A549 (cell line): ENCODE measurements around the gene LRIT2. TPM values are rescaled to one million over a fixed set of nuclear protein-coding genes. Genes with fewer than 3 reads are reported as not detected.

Experiments
- ATAC-seq, 2 experiments: fragments of 200-7000 bp in 1 of 2; fragments of >200 bp in 1 of 2; cut with Nextera tagmentation in 1 of 2; cut with Tn5 transposase in 1 of 2; 3 replicates each; pipeline versions ENCODE4 v1.8.0 to v1.9.1; 2018 to 2020; ENCODE audit warnings: mild to moderate bottlenecking in 1 of 2, moderate library complexity in 1 of 2
- CTCF ChIA-PET: fragments of 300-600 bp; sonication (Branson Sonifier 250); formaldehyde crosslinking; extraction: SDS; loops from one replicate; lab custom pipeline; 2021; ENCODE audit warnings: antibody characterized with exemption, inconsistent platforms; lab: Yijun Ruan, JAX
- POLR2A ChIA-PET: fragments of 350-600 bp; formaldehyde crosslinking; extraction: SDS; loops from one replicate; lab custom pipeline; 2021; ENCODE audit warnings: antibody characterized with exemption, inconsistent platforms; lab: Yijun Ruan, JAX
- DNase-seq, 2 experiments: peaks; one replicate each; pipeline versions ENCODE4 v3.0.0 to v3.0.0-alpha.2; 2011 to 2016; ENCODE audit warnings: low read depth in 1 of 2, low spot score in 1 of 2
- FAIRE-seq: peaks from 2 replicates; lab custom pipeline; 2011; peaks lifted over from hg19 to GRCh38; lab: Jason Lieb, UNC
- H3K27ac ChIP-seq, 2 experiments: fragments of >200 bp; sonication (Bioruptor Twin); formaldehyde crosslinking; 3 replicates each; pipeline ENCODE4 v1.5.1; 2016 to 2017
- H3K4me1 ChIP-seq: fragments of >200 bp; sonication (Bioruptor Twin); formaldehyde crosslinking; 3 replicates; pipeline ENCODE4 v1.6.1; 2016
- H3K4me2 ChIP-seq: fragments of >200 bp; sonication (Bioruptor Twin); formaldehyde crosslinking; 3 replicates; pipeline ENCODE4 v1.6.1; 2016
- H3K4me3 ChIP-seq: fragments of >200 bp; sonication (Bioruptor Twin); formaldehyde crosslinking; 3 replicates; pipeline ENCODE4 v1.5.1; 2016
- H3K9me3 ChIP-seq: fragments of >200 bp; sonication (Bioruptor Twin); formaldehyde crosslinking; 3 replicates; pipeline ENCODE4 v1.6.1; 2016
- CBX2 ChIP-seq: fragments of 200-600 bp; sonication (generic); IDR thresholded peaks from 2 replicates; pipeline ENCODE4 v1.6.1; 2016; ENCODE audit warnings: low read depth, mild to moderate bottlenecking, borderline replicate concordance
- CBX8 ChIP-seq: fragments of 200-600 bp; sonication (generic); IDR thresholded peaks from 2 replicates; pipeline ENCODE4 v1.6.1; 2016
- FOSL2 ChIP-seq, 2 experiments: fragments of 450-650 bp in 1 of 2; fragments of >200 bp in 1 of 2; sonication (Bioruptor Twin) in 1 of 2; formaldehyde crosslinking; IDR thresholded peaks; 2 replicates each; pipeline versions ENCODE4 v1.5.0 to v1.6.1; 2016 to 2020; ENCODE audit warnings: mild to moderate bottlenecking in 1 of 2, moderate library complexity in 1 of 2
- FOXS1 ChIP-seq: fragments of 250-450 bp; sonication (Bioruptor Pico); IDR thresholded peaks from 2 replicates; pipeline ENCODE4 v1.5.0; 2020; ENCODE audit warnings: mild to moderate bottlenecking, moderate library complexity
- GATA3 ChIP-seq: IDR thresholded peaks from 2 replicates; pipeline ENCODE4 v1.6.1; 2012; ENCODE audit warnings: borderline replicate concordance
- HDAC2 ChIP-seq: fragments of 200-600 bp; sonication (generic); IDR thresholded peaks from 2 replicates; pipeline ENCODE4 v1.6.1; 2016
- HOXB13 ChIP-seq: fragments of 250-450 bp; sonication (Bioruptor Pico); IDR thresholded peaks from 2 replicates; pipeline ENCODE4 v1.5.0; 2020; ENCODE audit warnings: low read depth, mild to moderate bottlenecking, moderate library complexity
- POLR2A ChIP-seq: IDR thresholded peaks from 2 replicates; pipeline ENCODE4 v1.6.1; 2012; ENCODE audit warnings: mild to moderate bottlenecking, low read length
- RAD21 ChIP-seq, 2 experiments: fragments of >200 bp in 1 of 2; sonication (Bioruptor Twin) in 1 of 2; formaldehyde crosslinking in 1 of 2; IDR thresholded peaks in 1 of 2; conservative IDR thresholded peaks in 1 of 2; 2 replicates in 1 of 2; 3 replicates in 1 of 2; pipeline ENCODE4 v1.6.1; 2012 to 2018; ENCODE audit warnings: inconsistent platforms in 1 of 2
- RARB ChIP-seq: fragments of 250-450 bp; sonication (Bioruptor Pico); IDR thresholded peaks from 2 replicates; pipeline ENCODE4 v1.8.0; 2021; ENCODE audit warnings: mild to moderate bottlenecking, moderate library complexity
- RFX5 ChIP-seq: fragments of 450-650 bp; IDR thresholded peaks from 2 replicates; pipeline ENCODE4 v1.7.1; 2014; ENCODE audit warnings: antibody characterized with exemption, mild to moderate bottlenecking, moderate library complexity
- RNF2 ChIP-seq: fragments of 200-600 bp; sonication (generic); IDR thresholded peaks from 2 replicates; pipeline ENCODE4 v1.6.1; 2016; ENCODE audit warnings: low read depth, mild to moderate bottlenecking, antibody characterized with exemption, moderate library complexity, borderline replicate concordance
- SMC3 ChIP-seq: fragments of >200 bp; sonication (Bioruptor Twin); formaldehyde crosslinking; IDR thresholded peaks from 3 replicates; pipeline ENCODE4 v1.6.1; 2018; ENCODE audit warnings: inconsistent platforms
- WGBS: methylation state at CpG from one replicate; pipeline ENCODE4 v1.1.6; 2017; ENCODE audit errors: missing lambda C conversion rate; 5-methylcytosine and 5-hydroxymethylcytosine counted together
- polyA plus RNA-seq, 4 experiments: library from polyadenylated mRNA; depleted of rRNA in 3 of 4; stranded (reverse); fragments of >200 nt; fragmentation: RNase III in 1 of 4; extraction: RNeasy Plus Mini Kit Qiagen cat#74134 plus additional on column Dnase treatment in 1 of 4; gene quantifications; 2 replicates in 3 of 4; 3 replicates in 1 of 4; pipeline ENCODE4 v1.2.3, GENCODE V29; 2011 to 2017
- TF ChIP-seq, protein P1 (sequence below): fragments of 200-600 bp; sonication (generic); IDR thresholded peaks from 2 replicates; pipeline ENCODE4 v1.6.1; 2016; ENCODE audit warnings: antibody characterized with exemption, mild to moderate bottlenecking, moderate library complexity
- TF ChIP-seq, protein P2 (sequence below): fragments of 150-350 bp; IDR thresholded peaks from 2 replicates; pipeline ENCODE4 v1.6.1; 2014; ENCODE audit warnings: low read depth, mild to moderate bottlenecking, low read length
- TF ChIP-seq, protein P3 (sequence below): IDR thresholded peaks from 2 replicates; pipeline ENCODE4 v1.6.1; 2012

LRIT2 gene
- polyA plus RNA-seq, 2 of the 4 experiments (the other 2 are of a cell fraction): not detected

GRCh38 chr10:84224411-84225028 is 824 bp downstream of the LRIT2 start:
- Histone ChIP-seq H3K4me3 (no peak overlapping the region), H3K27ac (no peak overlapping the region), H3K4me1 (no peaks in the 10 kb centered on the region)
- DNase-seq (no peak), FAIRE-seq (no peak)
- POLR2A ChIA-PET: no interaction called here
- CTCF ChIA-PET: interaction anchor here (1.3 kb wide), 1 partner anchor 12 kb away, joined by 4 read pairs; no protein-coding TSS in a partner anchor
- TF ChIP-seq, protein P1, sequence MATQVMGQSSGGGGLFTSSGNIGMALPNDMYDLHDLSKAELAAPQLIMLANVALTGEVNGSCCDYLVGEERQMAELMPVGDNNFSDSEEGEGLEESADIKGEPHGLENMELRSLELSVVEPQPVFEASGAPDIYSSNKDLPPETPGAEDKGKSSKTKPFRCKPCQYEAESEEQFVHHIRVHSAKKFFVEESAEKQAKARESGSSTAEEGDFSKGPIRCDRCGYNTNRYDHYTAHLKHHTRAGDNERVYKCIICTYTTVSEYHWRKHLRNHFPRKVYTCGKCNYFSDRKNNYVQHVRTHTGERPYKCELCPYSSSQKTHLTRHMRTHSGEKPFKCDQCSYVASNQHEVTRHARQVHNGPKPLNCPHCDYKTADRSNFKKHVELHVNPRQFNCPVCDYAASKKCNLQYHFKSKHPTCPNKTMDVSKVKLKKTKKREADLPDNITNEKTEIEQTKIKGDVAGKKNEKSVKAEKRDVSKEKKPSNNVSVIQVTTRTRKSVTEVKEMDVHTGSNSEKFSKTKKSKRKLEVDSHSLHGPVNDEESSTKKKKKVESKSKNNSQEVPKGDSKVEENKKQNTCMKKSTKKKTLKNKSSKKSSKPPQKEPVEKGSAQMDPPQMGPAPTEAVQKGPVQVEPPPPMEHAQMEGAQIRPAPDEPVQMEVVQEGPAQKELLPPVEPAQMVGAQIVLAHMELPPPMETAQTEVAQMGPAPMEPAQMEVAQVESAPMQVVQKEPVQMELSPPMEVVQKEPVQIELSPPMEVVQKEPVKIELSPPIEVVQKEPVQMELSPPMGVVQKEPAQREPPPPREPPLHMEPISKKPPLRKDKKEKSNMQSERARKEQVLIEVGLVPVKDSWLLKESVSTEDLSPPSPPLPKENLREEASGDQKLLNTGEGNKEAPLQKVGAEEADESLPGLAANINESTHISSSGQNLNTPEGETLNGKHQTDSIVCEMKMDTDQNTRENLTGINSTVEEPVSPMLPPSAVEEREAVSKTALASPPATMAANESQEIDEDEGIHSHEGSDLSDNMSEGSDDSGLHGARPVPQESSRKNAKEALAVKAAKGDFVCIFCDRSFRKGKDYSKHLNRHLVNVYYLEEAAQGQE: peak; percentile 88
- no peak for TF ChIP-seq RAD21 (conservative IDR thresholded peaks at IDR 0.05 in 1 of 2, IDR thresholded peaks at IDR 0.05 in 1 of 2)
- TF ChIP-seq, all 56 proteins: peak for 1
- Histone ChIP-seq H3K9me3 (0 out of 3 replicates have a peak, but pooled peaks cover 2% of the 10 kb centered on the region), H3K4me2 (no peak overlapping the region)
- WGBS: 0% methylated on average over 4 of the region's 6 CpGs
- no peak for ATAC-seq

DNA sequence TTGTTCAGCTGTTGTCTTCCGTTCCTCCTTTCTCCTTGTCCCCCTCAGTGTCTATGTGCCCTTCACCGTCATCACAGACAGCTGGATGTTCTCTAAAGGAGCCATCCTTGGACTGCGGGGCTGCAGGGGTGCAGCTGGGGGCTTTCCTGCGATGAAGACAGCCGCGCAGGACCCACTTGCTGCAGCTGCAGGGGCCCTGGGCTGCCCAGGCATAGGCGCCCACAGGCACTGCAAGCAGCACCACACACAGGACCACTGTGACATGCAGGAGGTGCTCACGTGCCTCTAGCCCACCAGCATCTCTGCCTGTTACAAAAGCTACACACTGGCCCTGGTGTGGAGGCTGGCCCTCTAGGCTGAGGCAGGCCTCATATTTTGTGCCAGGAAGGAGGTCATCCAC is 3.4 kb downstream of the LRIT2 start:
- CTCF ChIA-PET: interaction anchor here (0.9 to 1.2 kb wide), 2 partner anchors 11 to 315 kb away, joined by 3 to 5 read pairs; no protein-coding TSS in a partner anchor
- no peak for FAIRE-seq
- H3K4me1 ChIP-seq: no peaks in the 10 kb centered on the region
- H3K27ac ChIP-seq: no peak overlapping the region
- H3K4me3 ChIP-seq: no peak overlapping the region
- POLR2A ChIA-PET: no interaction called here
- no peak for DNase-seq
- no peak for ATAC-seq
- 0 out of 3 replicates have a peak, but pooled peaks cover 2% of the 10 kb centered on the region for H3K9me3 ChIP-seq
- WGBS: 31% methylated on average over 3 of the region's 8 CpGs
- no peak overlapping the region for H3K4me2 ChIP-seq
- TF ChIP-seq RNF2 (no peak), RAD21 (conservative IDR thresholded peaks at IDR 0.05 in 1 of 2, IDR thresholded peaks at IDR 0.05 in 1 of 2) (no peak), HOXB13 (CRISPR knock-in tag) (no peak), CBX8 (no peak), FOSL2 (IDR thresholded peaks at IDR 0.05) (no peak), FOSL2 (CRISPR knock-in tag; IDR thresholded peaks at IDR 0.05) (no peak), FOXS1 (CRISPR knock-in tag) (no peak), CBX2 (no peak), RARB (CRISPR knock-in tag) (no peak), HDAC2 (no peak), GATA3 (no peak), POLR2A (no peak), RFX5 (no peak)
- TF ChIP-seq, protein P2, sequence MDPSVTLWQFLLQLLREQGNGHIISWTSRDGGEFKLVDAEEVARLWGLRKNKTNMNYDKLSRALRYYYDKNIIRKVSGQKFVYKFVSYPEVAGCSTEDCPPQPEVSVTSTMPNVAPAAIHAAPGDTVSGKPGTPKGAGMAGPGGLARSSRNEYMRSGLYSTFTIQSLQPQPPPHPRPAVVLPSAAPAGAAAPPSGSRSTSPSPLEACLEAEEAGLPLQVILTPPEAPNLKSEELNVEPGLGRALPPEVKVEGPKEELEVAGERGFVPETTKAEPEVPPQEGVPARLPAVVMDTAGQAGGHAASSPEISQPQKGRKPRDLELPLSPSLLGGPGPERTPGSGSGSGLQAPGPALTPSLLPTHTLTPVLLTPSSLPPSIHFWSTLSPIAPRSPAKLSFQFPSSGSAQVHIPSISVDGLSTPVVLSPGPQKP: no peak
- TF ChIP-seq, all 56 proteins: peak for 0

- Histone ChIP-seq H3K27ac (no peak overlapping the region), H3K9me3 (0 out of 3 replicates have a peak, but pooled peaks cover 2% of the 10 kb centered on the region), H3K4me1 (no peaks in the 10 kb centered on the region), H3K4me2 (no peak overlapping the region), H3K4me3 (no peak overlapping the region)
- TF ChIP-seq SMC3: no peak
- TF ChIP-seq FOXS1 (CRISPR knock-in tag): no peak
- TF ChIP-seq, protein P3, sequence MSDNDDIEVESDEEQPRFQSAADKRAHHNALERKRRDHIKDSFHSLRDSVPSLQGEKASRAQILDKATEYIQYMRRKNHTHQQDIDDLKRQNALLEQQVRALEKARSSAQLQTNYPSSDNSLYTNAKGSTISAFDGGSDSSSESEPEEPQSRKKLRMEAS: no peak
- 69% methylated on average over 4 of the region's 4 CpGs for WGBS
- FAIRE-seq (no peak), ATAC-seq (no peak), DNase-seq (no peak)
- ChIA-PET POLR2A (no interaction called here), CTCF (interaction anchor here (1.1 to 2.1 kb wide), 4 partner anchors 12 to 320 kb away, joined by 3 to 8 read pairs (median 5); no protein-coding TSS in a partner anchor)
These were observed 7.6 kb downstream of the LRIT2 start for GRCh38 chr10:84217746-84218145.
